Stomach (tissue), 4 donors: ENCODE results near the gene MMP25.

ENCODE experiments used
- EP300 ChIP-seq: sonication (generic); formaldehyde crosslinking; IDR thresholded peaks from one replicate; pipeline ENCODE4 v1.6.1; 2017; ENCODE audit warnings: antibody characterized with exemption
- POLR2A ChIP-seq, 4 donors: fragments of 450-650 bp; IDR thresholded peaks; one replicate each; pipeline ENCODE4 v1.6.1; 2016; ENCODE audit warnings: antibody characterized with exemption in 4 of 4, control low read depth in 2 of 4, mild to moderate bottlenecking in 1 of 4, moderate library complexity in 1 of 4
- POLR2AphosphoS5 ChIP-seq, 3 donors: sonication (generic); formaldehyde crosslinking; IDR thresholded peaks; one replicate each; pipeline ENCODE4 v1.6.1; 2016; ENCODE audit warnings: antibody characterized with exemption in 3 of 3
- TF ChIP-seq, protein P1 (sequence below), 7 experiments: fragments of 450-650 bp in 4 of 7; fragments of 200-600 bp in 3 of 7; sonication (generic) in 3 of 7; IDR thresholded peaks; one replicate each; pipeline ENCODE4 v1.5.1; 2016 to 2019; ENCODE audit warnings: antibody characterized with exemption in 7 of 7, control low read depth in 2 of 7, mild to moderate bottlenecking in 1 of 7

DNA sequence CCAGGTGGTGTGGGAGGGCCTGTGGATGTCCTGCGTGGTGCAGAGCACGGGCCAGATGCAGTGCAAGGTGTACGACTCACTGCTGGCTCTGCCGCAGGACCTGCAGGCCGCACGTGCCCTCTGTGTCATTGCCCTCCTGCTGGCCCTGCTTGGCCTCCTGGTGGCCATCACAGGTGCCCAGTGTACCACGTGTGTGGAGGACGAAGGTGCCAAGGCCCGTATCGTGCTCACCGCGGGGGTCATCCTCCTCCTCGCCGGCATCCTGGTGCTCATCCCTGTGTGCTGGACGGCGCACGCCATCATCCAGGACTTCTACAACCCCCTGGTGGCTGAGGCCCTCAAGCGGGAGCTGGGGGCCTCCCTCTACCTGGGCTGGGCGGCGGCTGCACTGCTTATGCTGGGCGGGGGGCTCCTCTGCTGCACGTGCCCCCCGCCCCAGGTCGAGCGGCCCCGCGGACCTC, 32.8 kb upstream of the MMP25 start:
- TF ChIP-seq, protein P1, sequence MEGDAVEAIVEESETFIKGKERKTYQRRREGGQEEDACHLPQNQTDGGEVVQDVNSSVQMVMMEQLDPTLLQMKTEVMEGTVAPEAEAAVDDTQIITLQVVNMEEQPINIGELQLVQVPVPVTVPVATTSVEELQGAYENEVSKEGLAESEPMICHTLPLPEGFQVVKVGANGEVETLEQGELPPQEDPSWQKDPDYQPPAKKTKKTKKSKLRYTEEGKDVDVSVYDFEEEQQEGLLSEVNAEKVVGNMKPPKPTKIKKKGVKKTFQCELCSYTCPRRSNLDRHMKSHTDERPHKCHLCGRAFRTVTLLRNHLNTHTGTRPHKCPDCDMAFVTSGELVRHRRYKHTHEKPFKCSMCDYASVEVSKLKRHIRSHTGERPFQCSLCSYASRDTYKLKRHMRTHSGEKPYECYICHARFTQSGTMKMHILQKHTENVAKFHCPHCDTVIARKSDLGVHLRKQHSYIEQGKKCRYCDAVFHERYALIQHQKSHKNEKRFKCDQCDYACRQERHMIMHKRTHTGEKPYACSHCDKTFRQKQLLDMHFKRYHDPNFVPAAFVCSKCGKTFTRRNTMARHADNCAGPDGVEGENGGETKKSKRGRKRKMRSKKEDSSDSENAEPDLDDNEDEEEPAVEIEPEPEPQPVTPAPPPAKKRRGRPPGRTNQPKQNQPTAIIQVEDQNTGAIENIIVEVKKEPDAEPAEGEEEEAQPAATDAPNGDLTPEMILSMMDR (IDR thresholded peaks at IDR 0.05) = no peak
- TF ChIP-seq POLR2AphosphoS5 (IDR thresholded peaks at IDR 0.05) = no peak
- TF ChIP-seq EP300 = no peak
- TF ChIP-seq POLR2A (IDR thresholded peaks at IDR 0.05) = no peak
